NCI-H1048 (cell line): Measurements from ENCODE around the gene DHRS11.

ENCODE experiments used
- DNase-seq: peaks from one replicate; lab custom pipeline; 2025; lab: John Stamatoyannopoulos, UW

DHRS11 gene

DNA sequence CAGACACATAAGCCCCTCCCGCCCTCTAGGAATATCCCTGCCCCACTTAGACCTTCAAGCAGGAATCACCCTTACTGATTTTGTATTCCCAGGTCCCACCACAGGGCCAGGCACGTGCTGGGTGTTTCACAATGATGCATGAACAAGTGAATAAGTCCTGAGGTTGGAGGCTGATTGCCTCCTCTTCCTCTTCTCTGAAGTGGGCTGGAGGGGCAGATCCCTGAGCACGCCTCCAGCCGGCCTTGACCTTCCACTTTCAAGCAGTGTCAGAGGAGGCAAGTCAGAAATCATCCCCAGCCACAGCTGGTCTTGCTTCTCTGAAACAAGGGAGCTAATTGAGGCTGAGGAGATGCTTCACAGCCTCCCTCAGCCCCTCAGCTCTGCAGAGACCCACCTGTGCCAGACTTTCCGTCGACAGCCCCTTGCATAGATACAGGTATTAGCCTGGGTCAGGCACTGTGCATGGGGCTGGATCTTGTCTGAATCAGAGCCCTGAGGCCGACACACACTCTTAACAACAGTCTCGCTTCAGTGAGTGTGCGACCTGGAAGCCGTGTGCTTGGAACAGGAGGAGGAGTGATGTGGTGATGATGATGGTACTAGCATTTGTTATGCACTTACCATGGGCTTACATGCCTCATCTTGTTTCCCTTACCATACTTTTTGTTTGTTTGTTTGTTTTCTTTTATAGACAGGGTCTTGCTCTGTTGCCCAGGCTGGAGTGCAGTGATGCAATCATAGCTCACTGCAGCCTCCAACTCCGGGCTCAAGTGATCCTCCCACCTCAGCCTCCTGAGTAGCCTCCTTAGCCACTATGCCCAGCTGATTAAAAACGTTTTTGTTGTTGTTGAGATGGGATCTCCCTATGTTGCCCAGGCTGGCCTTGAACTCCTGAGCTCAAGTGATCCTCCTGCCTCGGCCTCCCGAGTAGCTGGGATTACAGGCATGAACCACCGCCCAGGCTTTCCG, 24.7 kb downstream of the DHRS11 start:
- DNase-seq = no peak

DNA sequence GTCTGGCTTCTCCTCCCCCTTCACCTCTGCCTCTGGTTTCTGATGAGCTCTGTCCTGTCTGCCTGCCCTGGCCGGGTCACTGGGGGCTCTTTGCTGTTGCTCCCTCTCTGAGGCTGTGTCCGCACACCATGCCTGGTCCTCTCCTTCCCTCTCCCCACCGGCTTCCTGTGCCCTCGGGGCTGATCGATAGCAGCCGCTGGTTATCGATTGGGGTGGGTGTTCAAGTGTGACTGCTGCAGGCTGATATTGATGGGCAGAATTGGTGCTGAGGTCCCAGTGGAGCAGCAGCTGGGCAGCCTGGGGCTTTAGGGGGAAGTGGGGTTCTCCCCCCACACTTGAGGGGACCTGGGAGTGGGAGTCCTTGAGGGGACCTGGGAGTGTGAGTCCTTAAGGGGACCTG, 26.1 kb downstream of the DHRS11 start:
- no peak for DNase-seq

DNA sequence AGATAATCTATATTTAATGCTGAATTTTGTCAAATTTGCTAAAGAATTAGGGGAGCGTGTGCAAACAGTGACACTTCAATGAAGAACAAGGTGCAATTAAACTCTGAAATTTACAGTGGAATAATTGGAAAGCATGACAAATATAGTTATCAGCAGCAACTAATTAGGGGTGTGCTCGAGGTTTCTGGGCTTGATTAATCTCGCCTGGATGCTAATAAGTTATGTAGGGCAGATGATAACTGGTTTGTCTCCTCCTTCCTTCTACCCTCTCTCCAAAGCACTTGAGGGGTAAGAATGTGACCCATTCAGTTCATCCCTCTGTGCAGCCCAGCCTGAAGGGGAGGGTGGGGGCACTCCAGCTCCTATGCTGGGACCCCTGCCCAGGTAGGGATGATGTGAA, 31.6 kb downstream of the DHRS11 start:
- DNase-seq = no peak

DNA sequence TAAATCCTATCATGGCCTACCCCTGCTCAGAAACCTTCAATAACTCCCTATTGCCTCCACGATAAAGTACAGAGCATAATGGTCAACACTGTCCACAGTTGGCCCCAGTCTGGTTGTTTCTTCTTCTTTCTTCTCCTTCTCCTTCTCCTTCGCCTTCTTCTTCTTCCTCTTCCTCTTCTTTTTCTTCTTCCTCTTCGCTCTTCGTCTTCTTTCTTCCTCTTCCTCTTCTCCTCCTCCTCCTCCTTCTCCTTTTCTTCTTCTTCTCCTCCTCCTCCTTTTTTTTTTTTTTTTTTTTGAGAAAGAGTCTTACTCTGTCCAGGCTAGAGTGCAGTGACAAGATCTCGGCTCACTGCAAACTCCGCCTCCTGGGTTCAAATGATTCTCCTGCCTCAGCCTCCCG, 33.5 kb downstream of the DHRS11 start:
- no peak for DNase-seq

DNA sequence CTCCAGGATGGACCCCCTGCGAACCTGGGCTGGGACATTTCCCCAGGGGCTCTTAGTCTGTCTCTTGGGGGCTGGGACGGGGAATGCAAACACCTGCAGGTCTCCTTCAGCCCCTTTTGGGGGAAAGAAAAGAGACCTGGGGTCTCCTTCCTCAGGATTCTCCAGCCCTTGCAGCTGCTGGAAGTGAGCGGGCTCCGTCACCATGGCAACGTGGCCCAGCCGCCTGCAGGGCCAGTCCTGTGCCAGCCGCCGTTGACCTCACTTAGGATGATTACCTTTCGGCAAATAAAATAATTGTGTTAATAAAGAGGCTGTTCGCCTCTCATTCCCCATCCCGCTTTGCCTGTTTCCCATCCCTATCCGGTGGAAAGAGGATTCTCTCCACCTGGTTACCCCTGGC, 35.4 kb downstream of the DHRS11 start:
- no peak for DNase-seq

DNA sequence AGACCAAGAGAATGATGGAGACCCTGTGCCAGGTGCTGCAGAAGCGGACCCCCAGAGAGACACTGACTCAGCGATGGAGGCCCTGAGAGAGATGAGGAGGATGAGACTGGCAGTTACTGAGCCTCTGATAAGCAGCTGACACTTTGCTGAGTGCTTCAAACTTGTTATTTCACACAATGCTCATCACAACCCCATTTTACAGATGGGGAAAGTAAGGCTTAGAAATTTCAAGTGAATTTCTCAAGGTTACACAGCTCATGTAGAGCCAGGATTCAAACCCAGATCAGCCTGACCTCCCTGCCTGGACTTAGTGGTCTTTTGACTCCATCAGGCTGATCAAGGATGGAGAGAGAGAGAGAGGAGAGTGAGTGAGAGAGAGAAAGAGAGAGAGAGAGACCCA, 36.9 kb downstream of the DHRS11 start:
- no peak for DNase-seq

DNA sequence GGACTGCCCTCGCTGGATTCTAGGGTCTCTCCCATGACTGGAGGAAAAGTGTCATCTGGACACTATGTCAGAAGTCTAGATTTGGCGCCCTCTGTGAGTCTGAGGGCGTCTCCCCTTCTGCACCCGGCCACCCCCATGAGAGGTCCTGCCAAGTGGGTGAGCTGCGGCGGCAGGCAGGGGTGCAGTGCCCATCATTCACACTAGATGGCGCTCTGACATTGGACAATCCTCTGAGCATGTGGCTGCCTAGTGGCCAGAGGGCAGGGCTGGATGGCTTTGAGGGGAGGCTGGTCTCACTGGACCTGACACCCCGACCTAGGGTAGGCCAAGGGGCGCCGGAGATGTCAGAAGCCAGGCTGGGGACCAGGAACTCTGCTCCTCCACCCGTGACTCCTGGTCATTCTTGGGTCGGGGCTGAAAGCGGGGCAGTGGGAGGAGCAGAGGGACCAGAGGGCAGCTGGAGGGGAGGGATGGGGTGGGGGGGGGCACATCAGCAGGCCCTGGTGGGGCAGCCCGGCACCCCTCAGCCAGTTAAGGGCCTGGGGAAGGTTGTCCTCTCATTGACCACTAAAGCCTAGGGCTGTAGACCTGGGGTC, 37.7 kb downstream of the DHRS11 start:
- peak; percentile 47 for DNase-seq

DNA sequence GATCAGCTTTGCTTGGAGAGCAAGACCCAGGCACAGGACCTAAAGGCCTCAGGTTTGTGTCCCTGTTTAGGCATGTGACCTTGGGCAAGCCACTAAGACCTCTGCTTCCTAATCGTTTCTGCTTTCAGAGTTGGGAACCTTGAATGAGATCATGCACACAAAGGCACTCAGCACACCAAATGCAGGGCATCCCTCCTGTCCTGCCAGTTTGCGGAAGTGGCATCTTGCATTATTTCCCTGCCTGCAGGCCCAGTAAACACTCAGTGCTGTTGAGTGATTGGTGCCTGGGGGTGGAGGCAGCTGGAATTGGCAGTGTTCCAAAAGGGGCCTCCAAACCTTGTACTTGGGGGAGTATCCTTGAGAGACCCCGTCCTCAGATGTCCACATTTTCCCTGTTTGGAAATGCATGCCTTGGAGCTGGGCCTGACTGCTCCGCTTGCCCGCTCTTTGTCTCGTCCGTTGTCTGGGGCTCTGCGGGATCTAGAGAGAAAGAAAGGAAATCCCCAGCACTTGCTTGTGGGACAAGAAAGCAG, 38.4 kb downstream of the DHRS11 start:
- no peak for DNase-seq

DNA sequence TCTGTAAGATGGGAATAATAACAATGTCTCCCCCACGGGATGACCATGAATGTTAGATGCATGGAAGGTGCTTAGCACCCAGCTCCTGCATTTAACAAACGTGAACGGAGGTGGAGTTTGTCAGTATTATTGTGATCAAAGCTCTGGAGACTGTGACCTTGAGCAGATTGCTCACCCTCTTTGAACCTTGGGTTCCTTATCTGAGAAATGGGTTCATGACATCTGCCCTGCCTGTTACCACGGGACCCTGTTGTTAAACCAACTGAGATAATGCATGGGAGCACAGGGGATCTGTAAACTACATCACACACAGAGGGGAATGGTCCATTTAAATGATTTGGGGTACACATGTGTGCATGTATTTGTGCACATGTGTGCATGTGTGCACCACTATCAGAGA, 39.3 kb downstream of the DHRS11 start:
- DNase-seq = no peak

DNA sequence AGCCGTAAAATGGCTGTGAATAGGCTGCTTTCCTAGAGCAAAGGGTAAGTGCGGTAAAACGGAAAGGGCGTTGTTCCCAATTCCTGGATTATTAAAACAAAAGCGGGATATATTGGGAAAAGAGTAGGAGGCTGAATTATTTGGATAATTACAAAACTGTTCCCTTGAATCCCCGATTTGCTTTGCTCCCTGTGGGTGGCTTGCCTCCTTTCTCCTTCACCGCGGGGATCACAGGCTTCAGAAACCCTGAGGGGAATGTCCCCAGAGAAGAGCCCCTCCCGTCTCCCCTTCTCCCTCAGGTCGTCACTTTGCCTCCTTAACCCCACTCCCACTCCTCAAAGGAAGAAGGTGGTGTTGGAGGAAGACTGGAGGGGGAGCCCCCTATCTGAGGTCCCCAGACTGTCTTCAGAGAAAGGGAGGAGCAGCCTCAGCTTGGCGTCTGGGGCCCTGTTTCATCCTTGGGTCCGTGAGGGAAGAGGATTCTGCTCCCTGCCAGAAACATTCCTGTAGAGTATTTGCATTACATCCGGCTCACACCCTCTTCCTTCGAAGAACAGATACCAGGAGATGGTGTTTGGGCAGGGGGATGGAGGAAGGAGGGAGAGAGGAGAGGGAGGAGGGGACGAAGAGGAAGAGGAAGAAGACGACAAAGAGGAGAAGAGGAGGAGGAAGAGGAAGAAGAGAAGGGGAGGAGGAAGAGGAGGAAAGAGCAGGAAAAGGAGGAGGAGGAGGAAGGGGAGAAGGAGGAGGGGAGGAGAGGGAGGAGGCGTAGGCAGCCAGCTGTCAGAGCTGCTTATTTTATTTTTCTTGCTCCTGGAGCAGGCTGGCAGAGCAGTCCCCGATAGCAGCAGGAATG, 41.5 kb downstream of the DHRS11 start:
- no peak for DNase-seq

DNA sequence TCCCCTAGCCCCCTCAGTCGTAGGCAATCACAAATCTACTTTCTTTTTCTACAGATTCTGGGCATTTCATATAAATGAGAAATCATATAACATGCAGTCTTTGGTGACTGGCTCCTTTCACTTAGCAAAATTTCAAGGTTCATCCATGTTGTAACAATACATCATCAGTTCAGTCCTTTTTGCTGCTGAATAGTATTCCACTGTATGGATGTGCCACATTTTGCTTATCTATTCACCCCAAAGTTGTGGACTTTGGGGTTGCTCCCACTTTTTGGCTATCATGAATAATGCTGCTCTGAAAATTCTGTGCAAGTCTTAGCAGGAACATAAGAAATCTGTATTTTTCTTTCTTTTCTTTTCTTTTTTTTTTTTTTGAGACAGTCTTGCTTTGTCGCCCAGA, 48.7 kb downstream of the DHRS11 start:
- no peak for DNase-seq

DNA sequence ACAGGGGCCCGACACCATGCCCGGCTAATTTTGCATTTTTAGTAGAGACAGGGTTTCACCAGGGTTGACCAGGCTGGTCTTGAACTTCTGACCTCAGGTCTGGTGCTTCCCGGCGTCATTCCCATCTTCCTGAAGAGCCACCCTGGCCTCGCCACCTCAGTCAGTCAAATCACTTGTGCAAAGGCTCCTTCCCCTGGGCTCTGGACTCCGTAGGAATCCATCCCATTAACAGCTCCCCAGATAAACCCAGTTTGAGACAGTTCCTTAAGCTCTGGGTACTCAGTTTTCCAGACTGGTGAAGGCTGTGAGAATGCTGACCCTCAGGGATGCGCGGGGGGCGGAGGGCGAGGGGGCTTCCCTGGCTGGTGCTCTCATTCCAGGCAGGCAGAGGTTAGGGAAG, 49.2 kb downstream of the DHRS11 start:
- no peak for DNase-seq

DNA sequence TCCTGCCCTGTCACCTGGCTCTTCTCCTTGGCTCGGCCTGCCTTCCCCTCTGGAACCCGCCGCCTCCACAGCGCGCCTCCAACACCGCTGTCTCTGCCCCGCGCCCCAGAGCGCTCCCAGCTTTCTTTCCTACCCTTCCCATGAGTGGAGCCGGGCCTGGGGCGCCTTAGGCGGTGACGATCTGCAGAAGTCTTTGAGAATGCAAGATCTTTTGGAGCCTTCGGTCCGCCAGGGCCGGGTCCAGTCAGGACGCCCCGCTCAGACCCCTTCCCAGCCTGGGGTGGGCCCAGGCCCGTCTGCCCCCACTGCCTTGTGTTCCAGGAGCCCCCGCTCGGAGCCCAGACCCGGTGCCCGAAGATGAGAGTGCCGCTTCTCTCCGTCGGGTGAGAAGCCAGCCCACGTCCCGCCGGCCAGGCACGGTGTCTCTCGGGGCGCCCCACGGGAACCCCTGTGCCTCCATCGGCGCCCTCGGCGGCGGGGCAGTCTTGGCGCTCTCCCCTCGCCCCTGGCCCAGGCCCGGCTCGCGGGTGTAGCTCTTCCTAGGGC, 49.7 kb downstream of the DHRS11 start:
- DNase-seq = no peak

DNA sequence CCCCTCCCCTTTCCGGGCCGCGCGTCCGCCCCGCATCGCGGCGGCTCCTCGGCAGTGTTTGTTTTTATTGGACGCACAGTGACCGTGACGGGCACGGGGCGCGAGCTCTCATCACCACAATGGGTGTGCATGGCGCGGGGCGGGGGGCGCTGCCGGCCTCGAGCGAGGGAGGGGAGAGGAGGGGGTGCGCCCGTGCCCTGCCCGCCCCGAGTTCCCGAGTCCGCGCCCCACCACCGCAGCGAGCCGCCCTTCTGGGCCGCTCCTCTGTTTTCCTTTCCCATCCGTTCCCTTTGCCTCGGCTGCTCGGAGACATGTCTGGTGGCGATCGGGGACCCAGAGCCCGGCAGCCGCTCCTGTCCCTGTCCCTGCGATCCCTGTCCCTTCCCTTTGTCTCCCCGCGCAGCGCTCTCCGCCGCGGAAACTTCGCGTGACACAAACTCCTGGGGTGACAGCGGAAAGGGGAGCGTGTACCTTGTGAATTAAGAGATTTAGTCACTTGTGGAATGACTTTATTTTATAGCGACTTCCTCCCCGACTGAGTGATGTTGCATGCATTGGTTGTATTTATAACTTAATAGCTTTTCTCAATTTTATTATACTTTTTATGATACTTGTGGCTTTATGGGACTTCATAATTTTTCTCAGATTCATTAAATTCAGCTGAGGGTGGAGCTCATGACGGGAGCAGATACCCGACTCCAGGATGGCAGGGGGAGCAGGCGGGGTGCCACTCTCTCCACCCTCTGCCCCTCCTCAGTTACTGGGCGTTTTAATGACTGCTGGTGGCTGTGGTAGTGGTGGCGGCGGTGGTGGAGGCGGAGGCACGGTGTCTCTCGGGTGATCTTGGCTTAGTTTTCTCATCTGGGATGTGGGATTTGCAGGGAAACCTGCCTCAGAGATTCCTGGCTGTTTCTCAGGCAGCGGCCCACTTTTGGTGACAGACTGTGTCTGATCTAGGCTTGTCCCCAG, 50.5 kb downstream of the DHRS11 start:
- DNase-seq = no peak

DNA sequence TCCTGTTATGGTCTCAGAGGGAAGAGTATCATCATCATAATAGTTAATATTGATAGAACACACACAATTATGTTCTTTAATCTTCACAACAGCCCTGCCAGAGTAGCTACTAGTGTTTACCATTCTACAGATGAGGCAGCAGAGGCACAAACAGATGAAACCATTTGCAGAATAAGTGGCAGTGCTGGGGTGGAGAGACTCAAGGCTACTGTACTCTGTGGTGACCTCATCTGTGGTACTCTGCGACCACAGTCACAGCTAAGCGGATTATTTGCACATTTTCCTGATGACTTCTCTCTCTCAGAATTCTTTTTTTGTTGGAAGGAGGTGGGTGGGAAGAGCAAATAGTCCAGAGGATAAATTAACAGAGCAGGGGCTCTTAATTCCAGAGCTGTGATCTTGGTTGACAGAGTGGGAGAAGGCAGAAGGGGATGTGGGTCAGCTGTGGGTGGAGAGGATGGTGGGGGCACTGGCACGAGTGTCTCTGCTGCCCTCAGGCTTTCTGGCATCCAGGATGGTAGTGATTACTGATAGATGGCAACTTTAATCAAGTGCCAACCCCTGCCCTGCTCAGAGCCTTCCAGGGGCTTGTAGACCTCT, 51.5 kb downstream of the DHRS11 start:
- DNase-seq = no peak

DNA sequence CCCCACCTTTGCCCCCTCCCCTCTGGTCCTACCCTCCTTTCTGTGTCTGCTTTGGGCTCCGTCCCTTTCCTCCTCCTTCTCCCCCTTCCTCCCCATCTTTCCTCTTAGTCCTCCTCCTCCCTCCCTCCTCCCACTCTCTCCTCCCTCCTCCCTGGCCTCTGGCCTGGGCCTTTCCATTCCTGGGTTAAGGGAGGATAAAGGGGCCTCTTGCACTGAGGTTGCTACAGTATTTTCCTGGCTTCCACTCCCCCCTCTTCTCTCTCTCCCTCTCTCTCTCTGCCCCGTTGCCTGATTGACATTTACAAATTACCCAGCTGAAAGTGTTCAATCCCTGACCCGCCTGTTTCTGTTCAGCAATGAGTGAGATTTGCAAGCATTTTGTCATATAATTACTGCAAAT, 53.7 kb downstream of the DHRS11 start:
- no peak for DNase-seq

DNA sequence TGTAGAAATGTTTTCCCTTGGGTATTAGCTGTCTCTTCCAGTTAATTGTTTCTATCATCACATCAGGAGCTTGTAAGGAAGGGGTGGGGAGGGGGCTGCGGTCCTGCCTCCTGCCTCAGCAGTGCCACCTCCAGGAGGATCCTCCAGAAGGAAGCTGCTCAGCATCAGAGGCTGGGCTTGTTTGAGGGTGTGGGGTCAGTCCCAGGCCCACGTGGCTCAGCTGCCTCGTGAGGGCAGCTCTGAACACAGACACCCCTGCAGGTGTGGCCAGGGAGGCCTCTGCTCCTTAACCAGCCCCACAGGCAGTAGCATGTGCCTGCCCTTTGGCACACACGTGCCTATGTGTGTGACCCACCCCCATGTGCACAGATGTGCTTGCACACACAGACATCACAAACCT, 56.0 kb downstream of the DHRS11 start:
- no peak for DNase-seq

DNA sequence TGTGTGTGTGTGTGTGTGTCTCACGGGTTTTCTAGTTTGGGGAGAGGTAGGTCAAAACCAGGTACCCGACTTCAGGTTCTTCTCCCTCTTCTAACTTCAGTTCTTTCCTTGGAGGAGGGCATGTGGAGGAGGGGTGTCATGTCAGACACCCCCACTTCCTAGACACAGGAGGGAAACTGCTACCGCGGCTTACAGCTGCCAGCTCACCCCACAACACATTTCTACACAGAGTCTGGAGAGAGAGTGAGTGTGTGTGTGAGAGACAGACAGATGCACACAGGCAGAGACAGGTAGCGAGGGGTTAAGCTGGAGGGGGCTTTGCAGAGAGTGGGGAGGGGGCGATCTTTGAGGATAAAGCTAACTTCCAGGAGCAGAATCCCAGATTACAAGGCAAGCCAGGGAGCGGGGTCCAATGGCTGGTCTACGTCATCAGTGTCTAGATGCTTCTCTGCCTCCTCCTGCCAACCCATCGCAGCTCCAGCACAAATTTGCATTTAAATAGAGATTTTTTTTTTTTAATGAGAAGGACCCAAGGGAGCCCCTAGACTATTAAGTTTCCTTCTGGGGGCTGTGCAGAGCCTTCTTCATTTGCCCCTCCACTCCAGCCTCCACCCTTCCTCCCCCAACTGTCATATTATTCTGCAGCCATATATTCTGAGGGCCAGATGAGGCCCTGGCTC, 58.6 kb downstream of the DHRS11 start:
- DNase-seq = no peak
